Measurements from ENCODE around the gene NATD1. TPM values are rescaled to one million over a fixed set of nuclear protein-coding genes. Genes with fewer than 3 reads are reported as not detected.
"Not testable (repeated sequence)": the region's sequence is repeated elsewhere in the genome, so short reads cannot be mapped to it uniquely, and the experiment has no call there.

NATD1 gene
- total RNA-seq, 4 donors from 2014 or later: 12.3 to 26.2 (median 18.1) TPM

DNA sequence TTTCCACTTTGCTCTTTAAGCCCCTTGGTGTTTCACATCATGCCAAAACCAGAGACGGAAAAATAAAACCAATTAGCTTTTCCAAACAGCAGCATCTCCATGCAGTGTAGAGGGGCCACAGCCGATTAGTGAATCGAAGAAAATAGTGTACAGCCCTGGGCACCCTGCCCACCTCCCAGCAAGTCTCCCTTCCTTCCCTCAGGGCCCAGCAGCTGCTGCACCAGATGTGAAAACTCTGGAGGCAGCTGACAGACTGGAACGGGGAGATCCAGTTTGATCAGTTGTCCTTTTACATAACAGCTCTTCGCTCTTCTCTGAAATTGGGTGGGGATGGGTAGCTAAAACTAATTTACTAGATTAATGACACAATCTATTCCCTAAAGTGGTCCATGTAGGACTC lies 58.5 kb downstream of the NATD1 start:
- TF ChIP-seq POLR2AphosphoS5 (IDR thresholded peaks at IDR 0.05) (peak in 1 of 2 donors; percentile 52), EP300 (IDR thresholded peaks at IDR 0.05) (no peak)
- 41% methylated on average over 5 of the region's 5 CpGs for WGBS
- Histone ChIP-seq H3K27me3 (no peaks in the 10 kb centered on the region), H3K4me3 (no peak overlapping the region), H3K27ac (replicated peaks in 1 of 4) (peak overlapping the region in 3 of 4 donors; percentile 23 to 40 (median 40)), H3K4me1 (peaks cover 16 to 40% (median 35%) of the 10 kb centered on the region in 4 donors), H3K36me3 (peaks cover 15 to 48% (median 34%) of the 10 kb centered on the region in 4 donors), H3K9me3 (no peaks in the 10 kb centered on the region)
- intact Hi-C loops (cut with DNase I): no loop called here
- DNase-seq (ENCODE audit: extremely low spot score): no peak

DNA sequence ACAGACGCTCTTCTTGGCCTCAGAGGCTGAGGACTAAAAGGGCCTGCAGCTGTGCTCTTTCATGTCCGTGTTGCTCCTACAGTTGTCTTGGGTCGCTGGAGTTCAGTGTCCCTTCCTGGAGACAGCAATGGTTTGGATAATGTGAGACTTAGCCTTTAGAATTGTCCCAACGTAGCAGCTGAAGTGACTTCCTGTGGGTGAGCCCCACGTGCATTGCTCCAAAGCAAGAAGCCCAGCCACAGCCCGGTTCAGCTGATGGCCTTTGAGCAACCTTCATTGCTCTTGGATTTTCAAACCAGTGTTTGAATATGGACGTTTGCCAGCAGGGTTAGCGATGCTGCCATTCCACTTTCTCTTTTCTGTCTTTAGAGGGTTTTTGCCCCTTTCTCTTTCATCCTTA lies 59.0 kb downstream of the NATD1 start:
- H3K36me3 ChIP-seq: peaks cover 15 to 52% (median 37%) of the 10 kb centered on the region in 4 donors
- H3K27me3 ChIP-seq: no peaks in the 10 kb centered on the region
- H3K9me3 ChIP-seq: no peaks in the 10 kb centered on the region
- 36% methylated on average over 8 of the region's 8 CpGs for WGBS
- TF ChIP-seq POLR2AphosphoS5 (IDR thresholded peaks at IDR 0.05) (no peak), EP300 (IDR thresholded peaks at IDR 0.05) (no peak), POLR2A (IDR thresholded peaks at IDR 0.05; ENCODE audit: low read depth) (no peak)
- TF ChIP-seq, protein P1, sequence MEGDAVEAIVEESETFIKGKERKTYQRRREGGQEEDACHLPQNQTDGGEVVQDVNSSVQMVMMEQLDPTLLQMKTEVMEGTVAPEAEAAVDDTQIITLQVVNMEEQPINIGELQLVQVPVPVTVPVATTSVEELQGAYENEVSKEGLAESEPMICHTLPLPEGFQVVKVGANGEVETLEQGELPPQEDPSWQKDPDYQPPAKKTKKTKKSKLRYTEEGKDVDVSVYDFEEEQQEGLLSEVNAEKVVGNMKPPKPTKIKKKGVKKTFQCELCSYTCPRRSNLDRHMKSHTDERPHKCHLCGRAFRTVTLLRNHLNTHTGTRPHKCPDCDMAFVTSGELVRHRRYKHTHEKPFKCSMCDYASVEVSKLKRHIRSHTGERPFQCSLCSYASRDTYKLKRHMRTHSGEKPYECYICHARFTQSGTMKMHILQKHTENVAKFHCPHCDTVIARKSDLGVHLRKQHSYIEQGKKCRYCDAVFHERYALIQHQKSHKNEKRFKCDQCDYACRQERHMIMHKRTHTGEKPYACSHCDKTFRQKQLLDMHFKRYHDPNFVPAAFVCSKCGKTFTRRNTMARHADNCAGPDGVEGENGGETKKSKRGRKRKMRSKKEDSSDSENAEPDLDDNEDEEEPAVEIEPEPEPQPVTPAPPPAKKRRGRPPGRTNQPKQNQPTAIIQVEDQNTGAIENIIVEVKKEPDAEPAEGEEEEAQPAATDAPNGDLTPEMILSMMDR (IDR thresholded peaks at IDR 0.05): no peak
- peaks cover 11 to 36% (median 31%) of the 10 kb centered on the region in 4 donors for H3K4me1 ChIP-seq
- H3K4me3 ChIP-seq: no peak overlapping the region
- DNase-seq (ENCODE audit: extremely low spot score): no peak
- peak overlapping the region in 3 of 4 donors; percentile 21 to 40 (median 23) for H3K27ac ChIP-seq (replicated peaks in 1 of 4)
- intact Hi-C loops (cut with DNase I): no loop called here

DNA sequence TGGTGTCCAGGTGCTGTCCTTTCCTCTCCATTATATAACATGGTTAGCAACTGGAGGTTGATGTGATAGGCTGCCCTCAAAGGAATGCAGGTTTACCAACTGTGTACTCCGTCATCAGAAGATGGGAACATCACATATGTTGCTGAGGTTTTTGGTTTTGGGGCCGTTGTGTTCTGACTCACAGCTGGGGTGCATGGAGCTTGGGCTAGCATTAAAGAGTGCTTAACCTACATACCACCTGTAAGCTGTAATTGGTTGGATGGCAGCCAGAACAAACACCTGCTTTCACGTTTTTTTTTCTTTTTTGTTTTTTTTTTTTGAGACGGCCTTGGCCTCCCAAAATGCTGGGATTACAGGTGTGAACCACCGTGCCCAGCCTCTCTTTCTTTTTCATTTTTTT lies 60.2 kb downstream of the NATD1 start:
- Histone ChIP-seq H3K27me3 (no peaks in the 10 kb centered on the region), H3K36me3 (peaks cover 9 to 57% (median 39%) of the 10 kb centered on the region in 4 donors), H3K4me1 (peaks cover 11 to 36% (median 31%) of the 10 kb centered on the region in 4 donors), H3K9me3 (no peaks in the 10 kb centered on the region), H3K27ac (replicated peaks in 1 of 4) (no peak overlapping the region), H3K4me3 (no peak overlapping the region)
- 75% methylated on average over 5 of the region's 5 CpGs for WGBS
- TF ChIP-seq POLR2A (IDR thresholded peaks at IDR 0.05; ENCODE audit: low read depth): no peak
- TF ChIP-seq, protein P1 (IDR thresholded peaks at IDR 0.05): no peak
- TF ChIP-seq POLR2AphosphoS5 (IDR thresholded peaks at IDR 0.05): no peak
- TF ChIP-seq EP300 (IDR thresholded peaks at IDR 0.05): no peak
- DNase-seq (ENCODE audit: extremely low spot score): no peak
- intact Hi-C loops (cut with DNase I): no loop called here

DNA sequence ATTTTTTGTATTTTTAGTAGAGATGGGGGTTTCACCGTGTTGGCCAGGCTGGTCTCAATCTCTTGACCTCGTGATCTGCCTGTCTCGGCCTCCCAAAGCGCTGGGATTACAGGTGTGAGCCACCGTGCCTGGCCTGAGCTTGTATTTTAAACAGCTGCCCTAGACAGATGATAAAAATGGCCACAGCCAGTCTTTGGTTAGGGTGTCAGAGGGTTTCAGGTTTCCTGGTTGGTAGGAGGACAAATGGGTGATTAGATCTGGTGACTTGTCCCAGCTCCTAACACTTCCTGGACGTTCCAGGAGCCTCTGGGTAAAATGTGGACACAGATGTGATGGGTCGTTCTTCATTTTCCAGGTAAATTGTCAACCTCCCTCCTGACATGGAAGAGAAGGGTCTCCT lies 60.8 kb downstream of the NATD1 start:
- H3K27me3 ChIP-seq; H3K4me3 ChIP-seq; DNase-seq (ENCODE audit: extremely low spot score); H3K27ac ChIP-seq (replicated peaks in 1 of 4); intact Hi-C loops (cut with DNase I); H3K9me3 ChIP-seq: not testable (repeated sequence)
- peaks cover 3 to 52% (median 33%) of the 10 kb centered on the region in 4 donors for H3K36me3 ChIP-seq
- 98% methylated on average over 5 of the region's 7 CpGs for WGBS
- H3K4me1 ChIP-seq: peaks cover 11 to 36% (median 31%) of the 10 kb centered on the region in 4 donors

DNA sequence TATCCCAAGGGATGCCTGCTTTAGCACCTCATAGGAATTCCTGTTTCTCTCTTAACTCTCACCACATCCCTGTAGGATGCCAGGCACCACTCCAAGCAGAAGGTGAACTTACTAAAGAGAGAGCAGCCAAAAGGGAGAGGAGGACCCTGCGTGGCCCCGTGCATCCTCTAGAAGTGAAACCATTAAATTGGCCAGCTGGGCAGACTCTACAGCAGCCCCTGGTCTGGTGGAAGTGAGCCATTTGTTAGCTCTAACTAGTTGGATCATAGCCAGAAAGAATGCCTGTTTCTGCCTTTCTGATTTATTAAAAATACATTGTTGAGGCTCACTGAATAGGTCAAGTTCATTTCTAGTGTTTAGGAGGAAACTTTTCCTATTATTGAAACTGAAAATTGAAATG lies 61.5 kb downstream of the NATD1 start:
- intact Hi-C loops (cut with DNase I): no loop called here

More for the DNA sequence above, 61.5 kb downstream of the NATD1 start:
- TF ChIP-seq, protein P1 (IDR thresholded peaks at IDR 0.05): no peak
- TF ChIP-seq POLR2AphosphoS5 (IDR thresholded peaks at IDR 0.05) (no peak), EP300 (IDR thresholded peaks at IDR 0.05) (no peak), POLR2A (IDR thresholded peaks at IDR 0.05; ENCODE audit: low read depth) (no peak)
- no peak overlapping the region for H3K4me3 ChIP-seq
- H3K36me3 ChIP-seq: peaks cover 0 to 49% (median 26%) of the 10 kb centered on the region in 4 donors
- no peaks in the 10 kb centered on the region for H3K9me3 ChIP-seq
- H3K27me3 ChIP-seq: no peaks in the 10 kb centered on the region
- DNase-seq (ENCODE audit: extremely low spot score): no peak
- H3K4me1 ChIP-seq: peaks cover 15 to 36% (median 31%) of the 10 kb centered on the region in 4 donors
- H3K27ac ChIP-seq (replicated peaks in 1 of 4): peak overlapping the region in 2 of 4 donors; percentile 7 to 22
- WGBS: no CpG with 5 or more reads among the region's 2 CpGs
